Natural killer cell (primary cell): ENCODE measurements around the gene SSH2. TPM values are rescaled to one million over a fixed set of nuclear protein-coding genes. Genes with fewer than 3 reads are reported as not detected.

Experiments used
- ATAC-seq, 3 donors: fragments of 150-1000 bp in 2 of 3; fragments of 200-7000 bp in 1 of 3; cut with Tn5 transposase; 1 replicate in 1 of 3; 2 replicates in 2 of 3; pipeline ENCODE4 v1.10.0; 2021; ENCODE audit warnings: mild to moderate bottlenecking in 2 of 3, moderate library complexity in 2 of 3
- DNase-seq, 2 donors: peaks; one replicate each; pipeline versions ENCODE4 v3.0.0 to v3.0.0-alpha.2; 2013 to 2021; ENCODE audit warnings: mixed read lengths in 1 of 2
- H3K27ac ChIP-seq: one replicate; pipeline ENCODE4 v1.5.1; 2013; ENCODE audit warnings: mild to moderate bottlenecking, low read length
- H3K27me3 ChIP-seq: one replicate; pipeline ENCODE4 v1.6.1; 2013; ENCODE audit warnings: low read length; ENCODE audit not compliant: control insufficient read depth, insufficient read depth
- H3K36me3 ChIP-seq: one replicate; pipeline ENCODE4 v1.6.1; 2013; ENCODE audit warnings: low read length; ENCODE audit not compliant: control insufficient read depth, insufficient read depth
- H3K4me1 ChIP-seq: one replicate; pipeline ENCODE4 v1.6.1; 2013; ENCODE audit warnings: low read length; ENCODE audit not compliant: control insufficient read depth, insufficient read depth
- H3K4me3 ChIP-seq: one replicate; pipeline ENCODE4 v1.5.1; 2013; ENCODE audit warnings: low read length
- H3K9me3 ChIP-seq: one replicate; pipeline ENCODE4 v1.6.1; 2013; ENCODE audit warnings: low read length; ENCODE audit not compliant: control insufficient read depth, insufficient read depth
- H3K27ac Mint-ChIP-seq, 2 donors: one replicate each; pipeline ENCODE4 v1.8.0; 2022; ENCODE audit warnings: mild to moderate bottlenecking in 2 of 2, mixed read lengths in 2 of 2, moderate library complexity in 1 of 2
- H3K27me3 Mint-ChIP-seq, 2 donors: one replicate each; pipeline ENCODE4 v1.8.0; 2022; ENCODE audit warnings: low read depth in 2 of 2, mixed read lengths in 2 of 2
- H3K36me3 Mint-ChIP-seq: one replicate; pipeline ENCODE4 v1.8.0; 2022; ENCODE audit warnings: mixed read lengths
- H3K4me1 Mint-ChIP-seq, 2 donors: one replicate each; pipeline ENCODE4 v1.8.0; 2022; ENCODE audit warnings: mixed read lengths in 2 of 2
- H3K4me3 Mint-ChIP-seq: one replicate; pipeline ENCODE4 v1.8.0; 2022; ENCODE audit warnings: mild to moderate bottlenecking, moderate library complexity, mixed read lengths
- H3K9me3 Mint-ChIP-seq, 2 donors: one replicate each; pipeline ENCODE4 v1.8.0; 2022; ENCODE audit warnings: mixed read lengths in 2 of 2
- CTCF ChIP-seq: fragments of 200-600 bp; IDR thresholded peaks from one replicate; pipeline ENCODE4 v1.8.0; 2022; ENCODE audit warnings: antibody characterized with exemption
- WGBS: methylation state at CpG from one replicate; pipeline ENCODE4 v1.1.7; 2013; ENCODE audit warnings: missing lambda C conversion rate; ENCODE audit not compliant: insufficient coverage; 5-methylcytosine and 5-hydroxymethylcytosine counted together
- intact Hi-C: fragments of 100-400 bp; cut with micrococcal nuclease; formaldehyde crosslinking; loops from one replicate; pipeline ENCODE4 v1.14.2; 2022
- total RNA-seq, 4 donors: library from RNA; stranded (reverse); fragments of 120-200 nt in 1 of 4; gene quantifications; one replicate each; pipeline versions ENCODE4 v1.2.3 to v1.2.4, GENCODE V29; 2013 to 2022

The SSH2 gene
- total RNA-seq, 3 donors from 2014 or later (not counting 1 experiment from before 2014, with no cell fraction given), result 124 to 166 (median 144) TPM

DNA sequence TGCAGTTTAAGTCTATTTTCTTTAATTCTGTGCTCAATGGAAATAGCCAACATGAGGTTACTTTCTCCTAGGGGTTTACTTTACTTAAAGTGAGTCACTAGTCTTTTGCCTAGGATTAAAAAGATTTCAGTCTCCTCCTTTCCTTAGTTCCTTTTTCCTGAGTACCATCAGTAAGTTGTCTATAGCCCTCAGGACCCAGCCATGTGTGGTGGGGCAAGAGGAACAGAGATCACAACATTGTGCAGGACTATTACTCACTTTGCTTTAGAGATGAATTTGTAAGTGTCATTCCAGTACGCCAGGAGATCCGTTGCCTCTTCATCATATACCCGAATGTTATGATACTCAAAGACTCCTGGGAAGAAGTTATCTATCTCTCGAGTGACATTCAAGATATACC, 279.6 kb downstream of the SSH2 start:
- H3K9me3 Mint-ChIP-seq, result no peaks in the 10 kb centered on the region
- peak overlapping the region; percentile 62 to 68 for H3K27ac Mint-ChIP-seq
- intact Hi-C loops, result no loop called here

DNA sequence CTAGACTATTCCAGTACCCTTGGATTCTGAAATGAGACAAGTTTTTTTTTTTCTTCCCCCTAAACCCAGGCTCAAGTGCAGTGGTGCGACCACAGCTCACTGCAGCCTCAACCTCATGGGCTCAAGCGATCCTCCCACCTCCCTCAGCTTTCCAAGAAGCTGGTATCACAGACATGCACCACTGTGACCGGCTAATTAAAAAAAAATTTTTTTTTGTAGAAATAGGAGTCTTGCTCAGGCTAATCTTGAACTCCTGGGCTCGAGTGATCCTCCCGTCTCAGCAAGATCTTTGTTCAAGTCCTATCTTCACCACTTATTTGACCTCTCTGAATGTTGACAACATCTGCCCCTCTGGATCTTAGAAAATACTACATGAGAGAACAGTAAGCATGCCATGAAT, 280.7 kb downstream of the SSH2 start:
- Mint-ChIP-seq H3K27ac (peak overlapping the region; percentile 62 to 68), H3K36me3 (peaks cover 12% of the 10 kb centered on the region), H3K9me3 (no peaks in the 10 kb centered on the region), H3K4me3 (no peak overlapping the region), H3K4me1 (peaks cover 4 to 10% of the 10 kb centered on the region in 2 donors), H3K27me3 (no peaks in the 10 kb centered on the region)
- H3K36me3 ChIP-seq, result peaks cover 68% of the 10 kb centered on the region
- H3K4me1 ChIP-seq, result no peaks in the 10 kb centered on the region
- H3K27ac ChIP-seq, result no peak overlapping the region
- no peak for ATAC-seq
- no peaks in the 10 kb centered on the region for H3K27me3 ChIP-seq
- TF ChIP-seq CTCF, result no peak
- DNase-seq, result no peak
- intact Hi-C loops, result no loop called here
- H3K4me3 ChIP-seq, result no peak overlapping the region
- WGBS, result 100% methylated on average over 5 of the region's 5 CpGs
- H3K9me3 ChIP-seq, result no peaks in the 10 kb centered on the region

More for the DNA sequence above, 279.6 kb downstream of the SSH2 start:
- H3K36me3 ChIP-seq, result peaks cover 67% of the 10 kb centered on the region
- H3K9me3 ChIP-seq, result no peaks in the 10 kb centered on the region
- peaks cover 12% of the 10 kb centered on the region for H3K36me3 Mint-ChIP-seq
- no peak for ATAC-seq
- DNase-seq, result no peak
- TF ChIP-seq CTCF, result no peak
- WGBS, result 80% methylated on average over 4 of the region's 4 CpGs
- H3K4me3 Mint-ChIP-seq, result no peak overlapping the region
- H3K27ac ChIP-seq, result no peak overlapping the region
- H3K27me3 ChIP-seq, result no peaks in the 10 kb centered on the region
- H3K4me3 ChIP-seq, result no peak overlapping the region
- H3K27me3 Mint-ChIP-seq, result no peaks in the 10 kb centered on the region
- H3K4me1 ChIP-seq, result no peaks in the 10 kb centered on the region
- peaks cover 4 to 5% of the 10 kb centered on the region in 2 donors for H3K4me1 Mint-ChIP-seq

- no peak overlapping the region for H3K27ac ChIP-seq
- TF ChIP-seq CTCF, result no peak
- H3K9me3 ChIP-seq, result no peaks in the 10 kb centered on the region
- Mint-ChIP-seq H3K27ac (peak overlapping the region in 1 of 2 donors; percentile 28), H3K4me3 (no peak overlapping the region), H3K36me3 (peaks cover 12% of the 10 kb centered on the region), H3K9me3 (no peaks in the 10 kb centered on the region), H3K4me1 (peaks cover 4 to 10% of the 10 kb centered on the region in 2 donors), H3K27me3 (no peaks in the 10 kb centered on the region)
- intact Hi-C loops, result no loop called here
- H3K27me3 ChIP-seq, result no peaks in the 10 kb centered on the region
- no peak for ATAC-seq
- 93% methylated on average over 5 of the region's 5 CpGs for WGBS
- peaks cover 70% of the 10 kb centered on the region for H3K36me3 ChIP-seq
- no peak for DNase-seq
- no peaks in the 10 kb centered on the region for H3K4me1 ChIP-seq
- no peak overlapping the region for H3K4me3 ChIP-seq
These were observed 282.0 kb downstream of the SSH2 start for GRCh38 chr17:29648005-29648404.

- Histone ChIP-seq H3K27me3 (no peaks in the 10 kb centered on the region), H3K9me3 (no peaks in the 10 kb centered on the region), H3K4me3 (no peak overlapping the region), H3K27ac (no peak overlapping the region), H3K36me3 (peaks cover 75% of the 10 kb centered on the region), H3K4me1 (no peaks in the 10 kb centered on the region)
- Mint-ChIP-seq H3K27ac (peak overlapping the region in 1 of 2 donors; percentile 41), H3K27me3 (no peaks in the 10 kb centered on the region), H3K4me1 (peaks cover 7 to 19% of the 10 kb centered on the region in 2 donors), H3K4me3 (no peak overlapping the region), H3K36me3 (peaks cover 11% of the 10 kb centered on the region), H3K9me3 (no peaks in the 10 kb centered on the region)
- DNase-seq (no peak), ATAC-seq (no peak)
- TF ChIP-seq CTCF, result no peak
- 75% methylated on average over 3 of the region's 5 CpGs for WGBS
- intact Hi-C loops, result no loop called here
These were observed 284.4 kb downstream of the SSH2 start for GRCh38 chr17:29645515-29646051.
